HG03432 (cell line): ENCODE data around the gene TEX19.

Source experiments
- ATAC-seq: cut with Tn5 transposase; IDR thresholded peaks from one replicate; pipeline ENCODE4 v1.9.1; 2021; ENCODE audit warnings: mild to moderate bottlenecking, moderate library complexity; ENCODE audit not compliant: unreplicated experiment

TEX19 gene

DNA sequence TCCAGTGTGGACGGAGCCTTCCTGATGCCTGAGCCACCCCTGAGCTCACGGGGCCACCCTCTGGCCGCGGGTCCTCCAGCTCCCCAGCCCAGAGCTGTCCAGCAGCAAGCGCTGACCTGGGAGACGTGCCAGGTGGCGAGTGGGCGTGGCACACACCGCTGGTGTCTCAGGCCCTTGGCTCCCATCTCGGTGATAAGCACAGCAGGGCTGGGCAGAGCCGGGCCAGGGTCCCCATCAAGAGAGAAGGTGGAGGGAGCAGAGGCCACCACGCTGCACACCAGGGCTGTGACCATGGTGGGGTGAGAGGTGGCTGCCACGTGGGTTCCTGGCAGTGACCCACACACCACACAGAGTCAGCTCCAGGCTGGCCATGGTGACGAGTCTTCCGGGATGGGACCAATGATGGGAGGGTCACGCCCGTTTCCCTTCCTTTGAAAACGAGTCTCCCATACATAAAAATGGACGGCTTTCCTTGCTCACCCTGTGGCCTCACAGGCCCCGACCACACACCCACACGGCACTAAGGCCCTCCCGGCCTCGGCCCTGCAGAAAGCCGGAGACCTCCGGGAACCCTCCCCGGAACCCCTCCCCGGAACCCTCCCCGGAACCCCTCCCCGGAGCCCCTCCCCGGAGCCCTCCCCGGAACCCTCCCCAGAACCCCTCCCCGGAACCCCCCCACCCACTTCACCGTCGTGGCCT lies 29.3 kb downstream of the TEX19 start:
- ATAC-seq: no peak

DNA sequence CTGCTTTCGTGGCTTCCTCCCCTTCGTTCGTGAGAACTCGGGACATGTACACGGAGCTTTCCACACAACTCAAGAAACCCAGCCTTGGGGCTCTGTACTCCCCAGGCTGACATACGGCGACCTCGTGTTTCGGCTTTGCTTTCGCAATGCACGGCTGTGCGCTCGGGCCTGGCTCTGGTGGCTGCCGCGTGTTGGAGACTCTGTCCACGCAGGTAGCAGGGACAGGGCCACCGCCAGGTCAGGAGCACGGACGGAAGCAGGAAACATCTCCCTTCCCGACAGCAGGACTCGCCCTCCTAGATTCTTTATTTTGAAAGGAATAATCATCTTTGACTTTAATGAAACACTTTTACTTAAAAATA lies 29.9 kb downstream of the TEX19 start:
- no peak for ATAC-seq

DNA sequence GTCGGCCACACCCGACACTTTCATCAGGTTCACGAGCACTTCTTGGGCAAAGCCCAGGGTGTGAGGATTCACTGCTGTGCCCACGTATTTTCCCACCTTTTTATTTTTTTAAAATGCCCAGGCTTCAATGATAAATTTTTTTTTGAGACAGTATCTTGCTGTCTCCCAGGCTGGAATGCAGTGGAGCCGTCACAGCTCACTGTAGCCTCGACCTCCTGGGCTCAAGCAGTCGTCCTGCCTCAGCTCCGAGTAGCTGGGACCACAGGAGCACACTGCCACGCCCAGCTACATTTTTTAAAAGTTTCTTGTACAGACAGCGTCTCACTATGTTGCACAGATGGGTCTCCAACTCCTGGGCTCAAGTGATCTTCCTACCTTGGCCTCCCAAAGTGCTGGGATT lies 30.3 kb downstream of the TEX19 start:
- no peak for ATAC-seq

DNA sequence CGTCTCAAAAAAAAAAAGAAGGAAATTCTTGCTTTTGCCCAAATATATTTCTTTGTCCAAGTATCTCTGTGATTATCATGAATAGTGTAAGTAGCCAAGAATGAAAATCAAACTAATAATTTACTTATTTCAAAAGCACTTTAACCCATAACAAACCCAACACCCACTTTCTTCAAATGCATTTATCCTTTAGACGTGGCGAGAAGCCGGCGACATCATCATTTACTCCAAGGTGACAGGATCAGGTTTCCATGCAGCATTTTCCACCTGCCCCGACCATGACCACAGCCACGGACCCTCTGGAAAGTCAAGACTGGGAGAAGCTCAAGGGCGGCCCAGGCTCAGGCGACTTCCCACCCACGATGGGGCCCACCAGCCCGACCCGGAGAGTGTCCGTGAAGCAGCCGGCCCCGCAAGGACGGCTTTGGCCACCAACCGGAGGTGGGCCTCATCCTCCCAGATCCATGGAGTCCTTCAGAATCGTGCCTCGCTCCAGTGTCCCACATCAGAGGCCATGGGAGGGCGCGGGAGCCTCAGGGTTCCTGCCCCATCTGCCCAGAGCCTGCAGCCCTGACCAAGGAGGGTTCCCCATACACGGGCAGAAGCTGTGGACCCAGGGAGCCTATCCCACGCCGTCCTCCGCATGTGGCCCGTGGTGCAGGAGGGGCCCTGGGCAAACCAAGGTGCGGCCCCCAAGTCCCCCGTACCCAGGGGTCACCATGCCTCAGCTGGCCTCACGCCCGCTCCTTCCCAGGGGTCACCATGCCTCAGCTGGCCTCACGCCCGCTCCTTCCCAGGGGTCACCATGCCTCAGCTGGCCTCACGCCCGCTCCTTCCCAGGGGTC lies 31.2 kb downstream of the TEX19 start:
- ATAC-seq: no peak

DNA sequence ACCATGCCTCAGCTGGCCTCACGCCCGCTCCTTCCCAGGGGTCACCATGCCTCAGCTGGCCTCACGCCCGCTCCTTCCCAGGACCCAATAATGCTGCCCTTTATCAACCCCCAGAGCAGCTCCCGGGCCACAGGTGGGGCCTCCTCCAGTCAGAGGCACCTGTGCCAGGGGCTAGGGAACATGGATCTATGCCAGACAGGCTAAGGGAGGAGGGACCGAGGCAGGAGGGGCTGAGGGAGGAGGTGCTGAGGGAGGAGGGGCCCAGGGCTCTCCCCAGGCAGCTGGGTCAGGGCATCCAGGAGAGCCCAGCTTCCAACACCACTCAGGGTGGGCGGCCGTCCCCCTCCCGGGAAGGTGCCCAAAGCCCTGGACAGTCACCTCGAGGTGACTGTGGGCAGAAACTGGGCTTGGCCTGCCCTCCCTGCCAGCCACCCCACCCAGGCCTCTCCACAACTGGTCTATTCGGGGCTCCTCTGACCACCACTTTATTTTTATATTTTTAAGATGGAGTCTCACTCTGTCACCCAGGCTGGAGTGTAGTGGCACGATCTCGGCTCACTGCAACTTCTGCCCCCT lies 31.9 kb downstream of the TEX19 start:
- ATAC-seq: no peak

DNA sequence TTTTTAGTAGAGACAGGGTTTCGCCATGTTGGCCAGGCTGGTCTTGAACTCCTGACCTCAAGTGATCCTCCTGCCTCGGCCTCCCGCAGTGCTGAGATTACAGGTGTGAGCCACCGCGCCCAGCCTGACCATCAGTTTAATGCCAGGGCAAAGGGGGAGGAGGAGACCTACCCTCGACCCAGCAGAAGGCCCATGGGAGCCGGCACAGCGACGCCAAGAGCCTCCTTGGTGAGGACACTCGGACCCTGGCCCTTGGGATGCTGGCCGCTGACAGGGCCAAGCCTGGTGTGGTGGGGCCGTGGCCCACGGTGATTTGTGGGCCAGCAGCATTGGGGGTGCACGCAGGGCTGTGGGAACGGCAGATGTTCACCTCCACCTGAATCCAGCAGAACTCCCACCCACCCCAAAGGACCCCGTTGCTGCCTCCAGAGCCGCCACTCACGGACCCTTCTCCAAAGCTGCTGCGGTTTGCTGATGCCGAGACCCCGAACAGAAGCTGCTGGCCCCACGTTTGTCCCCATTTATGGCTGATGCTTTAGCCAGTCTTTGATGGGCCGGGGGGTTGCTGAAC lies 32.5 kb downstream of the TEX19 start:
- ATAC-seq: no peak

DNA sequence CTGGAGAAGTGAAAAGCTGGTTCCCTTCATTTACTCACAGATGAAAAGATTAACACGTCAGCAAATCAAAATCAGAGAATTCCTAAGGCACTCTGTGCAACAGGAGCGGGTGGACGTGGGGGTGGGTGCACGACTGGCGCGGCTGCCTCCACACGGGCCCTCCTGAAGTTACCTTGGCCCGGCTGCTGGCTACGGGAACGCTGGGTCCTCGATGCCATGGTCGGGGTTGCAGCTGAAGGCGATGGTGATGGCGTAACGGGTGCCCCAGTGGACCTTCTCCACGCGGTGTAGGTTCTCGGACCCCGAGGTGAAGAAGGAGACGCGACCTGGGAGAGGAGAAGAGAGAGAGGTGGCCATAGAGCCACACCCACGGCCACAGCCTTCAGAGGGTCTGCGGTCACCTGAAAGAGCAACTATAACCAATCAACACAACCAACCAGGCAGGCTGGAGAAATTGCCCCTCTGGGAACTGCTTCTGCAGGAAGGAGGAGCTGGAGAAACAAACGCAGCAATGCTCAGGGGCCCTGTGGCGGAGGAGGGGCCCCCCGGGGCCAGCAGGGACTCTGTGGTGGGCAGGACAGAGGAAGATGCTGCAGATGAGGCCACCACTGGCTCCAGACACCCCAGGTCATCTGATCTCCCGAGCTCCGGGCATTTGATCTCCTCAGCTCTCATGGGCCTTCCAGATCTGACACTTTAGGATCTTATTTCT lies 33.3 kb downstream of the TEX19 start:
- ATAC-seq: no peak

DNA sequence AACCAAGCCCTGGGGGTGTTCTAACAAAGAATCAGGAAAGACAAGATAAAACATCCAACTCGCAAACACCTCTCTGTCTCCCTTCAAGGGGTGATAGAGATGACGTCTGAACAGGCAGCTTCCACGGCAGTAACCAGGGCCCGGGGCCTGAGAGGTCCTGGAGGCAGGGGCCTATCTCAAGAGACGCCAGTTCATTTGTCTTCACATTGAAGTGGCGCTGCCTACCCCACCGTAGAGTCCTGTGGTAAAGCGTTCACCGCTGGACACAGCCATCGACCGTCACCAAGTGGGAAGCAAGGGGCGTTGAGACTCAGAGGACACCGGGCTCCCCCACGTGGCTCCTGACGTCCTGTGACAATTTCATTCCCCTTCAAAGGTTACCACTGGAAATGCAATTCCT lies 33.9 kb downstream of the TEX19 start:
- ATAC-seq: no peak

DNA sequence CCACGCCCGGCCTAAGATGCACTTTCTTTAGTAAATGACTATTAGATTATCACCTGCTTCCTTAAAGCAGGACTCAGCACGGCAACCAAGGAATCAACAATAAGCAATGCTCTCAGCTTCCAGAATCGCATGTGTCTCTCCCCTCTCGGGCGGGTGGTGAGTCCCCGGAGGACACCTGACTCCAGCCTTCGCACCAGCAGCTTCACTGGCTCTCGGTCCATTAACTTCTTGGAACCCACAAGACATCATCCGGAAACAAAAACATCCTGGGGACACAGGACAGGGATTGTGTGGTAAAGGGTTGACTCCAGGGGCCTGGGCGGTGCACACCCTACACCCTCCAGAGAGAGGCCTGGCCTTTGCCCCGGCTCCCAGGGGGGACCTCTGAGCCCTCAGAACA lies 35.2 kb downstream of the TEX19 start:
- no peak for ATAC-seq

DNA sequence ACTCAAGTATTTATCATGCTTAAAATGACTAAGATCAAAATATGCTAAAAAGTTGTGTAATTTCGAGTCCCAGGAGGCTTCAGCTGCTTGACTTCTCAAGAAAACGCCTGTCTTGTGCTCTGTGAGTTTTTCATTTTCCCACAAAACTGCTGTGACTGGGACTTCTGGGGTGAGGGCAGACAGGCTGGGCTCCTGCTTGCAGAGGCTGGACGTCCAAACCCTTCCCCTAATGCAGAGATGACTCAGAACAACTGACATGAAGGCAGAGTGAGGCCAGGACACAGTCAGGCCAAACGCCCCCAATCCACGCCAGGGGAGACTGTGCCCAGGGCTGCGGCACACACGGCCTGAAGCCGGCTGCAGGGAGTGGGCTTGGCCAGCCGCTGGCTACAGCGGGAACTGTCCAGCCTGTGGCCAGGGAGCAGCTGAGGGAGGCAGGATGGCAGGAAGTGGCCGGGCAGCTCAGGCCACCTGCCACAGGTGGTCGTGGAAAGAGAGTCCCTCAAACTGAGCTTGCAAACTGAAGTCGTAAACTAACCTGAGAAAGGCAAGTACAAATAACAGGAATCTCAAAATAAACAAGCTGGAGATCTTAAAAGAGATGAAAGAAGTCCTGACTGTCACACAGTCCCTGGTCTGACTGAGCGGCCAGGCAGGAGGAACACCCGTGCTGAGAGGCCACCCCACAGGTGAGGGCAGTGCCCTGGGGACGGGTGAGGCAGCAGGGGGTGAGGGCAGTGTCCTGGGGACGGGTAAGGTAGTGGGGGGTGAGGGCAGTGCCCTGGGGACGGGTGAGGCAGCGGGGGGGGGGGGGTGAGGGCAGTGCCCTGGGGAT lies 37.8 kb downstream of the TEX19 start:
- no peak for ATAC-seq

DNA sequence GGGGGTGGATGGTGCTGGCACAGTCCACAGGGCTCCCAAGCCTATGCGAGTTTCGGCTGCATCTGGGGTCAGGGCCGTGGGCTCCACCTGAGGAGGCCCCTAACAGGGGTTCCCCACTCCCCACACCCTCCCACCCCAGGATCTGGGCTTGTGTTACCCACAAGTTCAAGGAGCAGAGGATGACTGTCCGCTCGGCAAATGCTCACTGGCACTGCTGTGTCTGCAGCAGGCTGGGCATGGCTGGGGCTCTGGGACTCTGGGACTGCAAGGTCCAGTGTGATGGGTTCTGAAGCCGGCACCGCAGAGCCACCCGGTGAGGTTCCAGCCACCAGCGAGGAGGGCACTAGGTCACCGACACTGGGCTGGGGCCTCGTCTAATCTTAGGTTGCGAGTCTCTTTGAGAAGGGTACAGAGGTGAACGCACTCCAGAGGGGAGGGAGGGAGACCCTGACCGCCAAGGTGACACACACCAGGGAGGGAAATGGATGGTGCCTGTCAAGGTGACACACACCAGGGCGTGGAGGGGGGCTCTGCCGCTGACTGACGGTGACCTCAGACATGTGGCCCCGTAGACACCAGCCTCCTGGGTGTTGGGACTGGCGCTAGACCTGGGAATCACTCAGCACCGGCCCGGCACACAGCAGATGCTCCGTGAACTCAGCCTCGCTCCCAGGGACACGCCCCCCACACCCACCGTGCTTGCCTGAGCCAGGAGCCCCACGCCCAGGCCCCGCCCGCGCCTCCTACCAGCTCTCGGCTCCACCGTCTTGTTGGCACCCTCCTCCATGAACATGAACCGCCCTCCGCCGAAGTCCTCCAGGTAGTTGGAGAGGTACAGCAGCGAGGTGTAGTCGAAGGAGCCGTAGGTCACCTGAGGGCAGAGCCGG lies 38.6 kb downstream of the TEX19 start:
- ATAC-seq: no peak

DNA sequence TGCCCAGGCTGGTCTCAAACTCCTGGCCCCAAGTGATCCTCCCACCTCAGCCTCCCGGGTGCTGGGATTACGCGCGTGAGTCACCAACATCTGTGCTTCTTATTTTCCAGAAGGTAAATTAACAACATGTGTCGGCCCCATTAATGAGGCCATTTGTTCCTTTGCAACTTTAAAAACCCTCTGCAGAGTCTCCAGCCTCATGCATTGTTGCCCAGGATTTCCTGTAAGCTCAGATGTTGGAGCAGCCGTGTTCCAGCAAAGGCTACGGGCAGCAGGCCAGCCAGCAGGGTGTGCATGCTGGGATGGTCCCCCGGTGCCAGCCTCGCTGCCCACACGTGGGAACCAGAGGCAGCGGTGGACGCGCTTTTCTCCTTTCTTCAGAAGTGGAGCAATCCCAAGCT lies 40.0 kb downstream of the TEX19 start:
- ATAC-seq: no peak

DNA sequence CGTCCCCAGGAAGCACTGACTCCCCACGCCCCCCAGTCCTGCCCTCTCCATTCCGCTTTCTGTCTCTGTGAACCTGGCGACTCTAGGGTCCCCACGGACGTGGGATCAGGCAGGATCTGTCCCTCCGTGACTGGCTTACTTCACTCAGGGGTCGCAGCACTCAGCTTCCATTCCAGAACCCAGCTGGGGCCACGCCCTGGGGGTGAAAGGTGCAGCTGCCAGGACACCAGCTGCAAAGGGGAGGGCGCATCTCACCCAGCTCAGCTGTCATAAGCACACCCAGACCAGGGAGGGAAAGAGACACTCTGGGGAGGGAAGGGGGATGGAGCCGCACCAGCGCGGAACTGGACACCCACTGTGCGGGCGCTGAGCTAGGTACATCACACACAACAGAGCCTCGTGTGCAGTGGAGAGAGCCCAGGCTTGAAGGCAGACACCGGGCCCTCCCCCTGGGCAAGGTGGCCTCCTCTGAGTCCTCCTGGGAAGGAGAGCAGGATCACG lies 40.6 kb downstream of the TEX19 start:
- ATAC-seq: no peak

DNA sequence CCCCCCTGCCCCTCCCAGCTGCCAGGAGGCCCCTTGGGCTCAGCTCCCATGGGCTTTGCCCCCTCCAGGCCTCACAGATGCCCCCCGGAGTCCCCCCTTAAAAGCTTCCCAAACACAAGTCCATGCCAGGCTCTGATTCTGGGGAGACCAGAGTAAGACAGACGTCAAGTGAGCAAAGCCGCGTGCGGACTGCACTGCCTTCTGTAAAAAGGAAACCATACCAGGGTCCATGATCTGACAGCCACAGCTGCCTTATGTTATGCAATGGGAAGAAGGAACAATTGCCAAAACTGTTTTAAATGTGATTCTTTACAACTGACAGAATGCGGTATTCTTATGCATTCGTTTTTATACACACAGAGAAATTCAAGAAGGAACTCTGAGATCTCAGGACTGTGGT lies 41.2 kb downstream of the TEX19 start:
- ATAC-seq: no peak

DNA sequence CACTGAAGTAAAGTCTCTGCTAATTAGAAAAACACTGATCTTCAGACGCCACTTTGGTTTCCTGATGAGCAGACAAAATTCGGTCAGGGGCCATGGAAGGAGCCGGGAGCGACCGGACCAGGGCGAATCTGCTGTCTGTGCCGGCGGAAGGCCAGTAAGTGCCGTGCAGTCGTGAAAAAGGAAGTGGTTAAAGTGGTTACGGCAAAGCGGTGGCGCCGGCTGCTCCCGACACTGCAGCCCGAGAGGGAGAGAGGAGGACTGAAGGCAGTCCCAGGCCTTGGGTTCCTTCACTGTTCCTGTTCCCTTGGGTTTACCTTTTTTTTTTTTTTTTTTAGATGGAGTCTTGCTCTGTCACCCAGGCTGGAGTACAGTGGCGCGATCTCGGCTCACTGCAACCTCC lies 41.8 kb downstream of the TEX19 start:
- no peak for ATAC-seq

DNA sequence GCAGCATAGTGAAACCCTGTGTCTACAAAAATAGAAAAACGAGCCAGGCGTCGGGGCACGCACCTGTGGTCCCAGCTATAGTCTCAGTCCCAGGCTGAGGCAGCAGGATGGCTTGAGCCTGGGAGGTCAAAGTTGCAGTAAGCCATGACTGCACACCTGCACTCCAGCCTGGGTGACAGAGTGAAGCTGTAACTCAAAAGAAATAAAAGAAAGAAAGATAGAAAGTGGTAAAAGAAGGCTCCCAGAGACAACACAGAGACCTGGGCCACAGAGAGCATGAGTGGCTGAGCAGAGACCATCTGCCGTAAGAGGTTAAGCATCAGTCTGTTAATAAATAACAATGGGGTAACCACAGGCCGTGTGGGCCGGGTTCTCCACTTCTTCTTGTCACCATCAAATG lies 43.8 kb downstream of the TEX19 start:
- peak; percentile 66 for ATAC-seq

DNA sequence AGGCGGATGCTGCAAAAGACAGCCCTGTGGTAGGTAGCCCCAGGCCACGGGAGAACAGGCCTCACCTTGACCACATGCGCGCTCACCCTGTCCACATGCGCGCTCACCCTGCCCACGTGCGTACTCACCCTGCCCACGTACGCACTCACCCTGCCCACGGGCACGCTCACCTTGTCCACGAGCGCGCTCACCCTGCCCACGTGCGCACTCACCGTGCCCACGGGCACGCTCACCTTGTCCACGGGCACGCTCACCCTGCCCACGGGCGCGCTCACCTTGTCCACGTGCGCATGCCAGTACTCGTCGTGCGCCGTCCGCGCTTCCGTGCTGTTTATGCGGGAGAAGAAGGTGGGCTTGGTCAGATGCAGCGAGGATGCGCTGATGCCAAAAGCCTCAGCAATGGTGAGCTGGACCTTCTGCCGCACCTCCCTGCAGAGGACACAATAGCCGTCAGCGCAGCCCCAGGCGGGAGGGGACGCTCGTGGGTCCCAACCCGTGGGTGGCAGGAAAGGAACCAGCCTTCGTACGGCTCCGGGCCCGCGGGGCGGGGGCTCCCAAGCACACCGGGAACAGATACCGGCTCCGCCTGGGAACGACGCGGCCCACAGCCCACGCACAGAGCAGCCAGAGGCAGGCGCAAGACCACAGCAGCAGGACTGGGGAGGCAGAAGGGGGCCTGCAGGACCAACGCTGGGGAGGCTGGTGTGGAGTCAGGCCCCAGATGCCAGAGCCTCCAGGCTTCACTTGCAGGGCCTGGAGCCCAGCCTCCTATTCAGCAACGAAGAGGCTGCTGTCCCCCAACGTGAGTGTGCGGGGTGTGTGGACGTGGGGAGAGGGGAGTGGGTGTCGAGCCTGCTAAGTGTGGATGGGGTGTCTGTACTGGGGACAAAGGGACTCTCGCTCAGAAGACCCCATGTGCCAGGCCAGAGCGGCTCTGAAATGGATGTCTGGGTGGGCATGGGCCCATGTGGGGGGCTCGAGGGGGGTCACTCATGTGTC lies 44.9 kb downstream of the TEX19 start:
- no peak for ATAC-seq

DNA sequence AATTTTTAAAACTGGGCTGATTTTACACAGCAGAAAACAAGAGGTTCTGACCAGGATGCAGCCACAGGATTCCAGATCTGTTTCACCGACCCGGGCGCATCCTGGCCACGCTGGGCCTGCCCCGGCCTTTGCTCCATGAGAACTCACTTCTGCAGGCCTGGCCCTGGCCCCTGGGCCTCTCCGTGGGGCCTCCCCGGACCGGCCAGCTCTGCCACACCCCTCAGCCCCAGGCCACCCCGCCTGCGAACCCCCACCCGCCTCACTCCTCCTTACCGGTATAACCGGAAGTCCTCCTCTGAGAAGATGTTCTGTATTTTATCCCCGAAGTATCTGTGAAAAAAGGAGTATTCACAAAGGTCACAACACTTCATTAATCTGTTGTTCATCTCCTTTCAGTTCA lies 46.0 kb downstream of the TEX19 start:
- ATAC-seq: no peak
